K562 (cell line): Measurements from ENCODE around the gene PCSK5. TPM values are rescaled to one million over a fixed set of nuclear protein-coding genes. Genes with fewer than 3 reads are reported as not detected.

Experiments
- ATAC-seq: fragments of 200-7000 bp; cut with Tn5 transposase; 3 replicates; pipeline ENCODE4 v1.9.1; 2020; ENCODE audit warnings: moderate library complexity
- BruUV-seq: library from RNA; stranded (reverse); fragments of 400-500 nt; replicated peaks from 2 replicates; lab custom pipeline; 2021; lab: Mats Ljungman, UMichigan
- CTCF ChIA-PET: fragments of 300-600 bp; formaldehyde crosslinking; extraction: SDS; loops from one replicate; lab custom pipeline; 2021; ENCODE audit warnings: low intra/inter-chr PET ratio; lab: Yijun Ruan, JAX
- POLR2A ChIA-PET: fragments of 300-600, 350-650 bp; sonication (Branson Sonifier 250); formaldehyde crosslinking; extraction: SDS; loops from one replicate; lab custom pipeline; 2021; ENCODE audit warnings: antibody characterized with exemption, inconsistent platforms; lab: Yijun Ruan, JAX
- DNase-seq, 4 experiments: peaks; one replicate each; pipeline versions ENCODE4 v3.0.0 to v3.0.0-alpha.2; 2011 to 2018; ENCODE audit warnings: low spot score in 3 of 4, mixed read lengths in 3 of 4; ENCODE audit errors: extremely low read depth in 1 of 4
- FAIRE-seq: peaks from 2 replicates; lab custom pipeline; 2011; peaks lifted over from hg19 to GRCh38; lab: Jason Lieb, UNC
- H2AFZ ChIP-seq: 2 replicates; pipeline ENCODE4 v1.6.0; 2011; ENCODE audit warnings: low read depth, low read length, control low read depth, inconsistent platforms
- H3K27ac ChIP-seq: fragments of 200-600 bp; 3 replicates; pipeline ENCODE4 v1.8.0; 2011; ENCODE audit warnings: low read depth, mild to moderate bottlenecking, control low read depth, inconsistent platforms, low read length, moderate library complexity, mixed read lengths; ENCODE audit errors: extremely low read depth
- H3K27me3 ChIP-seq, 2 experiments: fragments of 300-600 bp in 1 of 2; 2 replicates in 1 of 2; 3 replicates in 1 of 2; pipeline versions ENCODE4 v1.6.0 to v1.8.0; 2011; ENCODE audit warnings: inconsistent platforms in 2 of 2, low read length in 2 of 2, mild to moderate bottlenecking in 1 of 2, mixed read lengths in 1 of 2, moderate library complexity in 1 of 2; ENCODE audit not compliant: control insufficient read depth in 2 of 2, insufficient read depth in 2 of 2
- H3K36me3 ChIP-seq: fragments of 300-600 bp; 3 replicates; pipeline ENCODE4 v1.8.0; 2011; ENCODE audit warnings: mild to moderate bottlenecking, low read length, inconsistent platforms; ENCODE audit not compliant: control insufficient read depth, insufficient read depth
- H3K4me1 ChIP-seq, 2 experiments: fragments of 200-600 bp in 1 of 2; replicated peaks in 1 of 2; 2 replicates in 1 of 2; 3 replicates in 1 of 2; pipeline versions ENCODE4 v1.5.1 to v1.8.0; 2011; ENCODE audit warnings: inconsistent platforms in 2 of 2, low read length in 2 of 2, mild to moderate bottlenecking in 1 of 2, mixed read lengths in 1 of 2, moderate library complexity in 1 of 2; ENCODE audit not compliant: control insufficient read depth in 2 of 2, insufficient read depth in 2 of 2
- H3K4me2 ChIP-seq: 2 replicates; pipeline ENCODE4 v1.6.1; 2011; ENCODE audit warnings: low read length, control low read depth, inconsistent platforms, mixed read lengths; ENCODE audit not compliant: insufficient read depth
- H3K4me3 ChIP-seq: fragments of 200-600 bp; sonication (generic), shearing (Covaris generic); 2 replicates; pipeline ENCODE4 v1.5.1; 2016; ENCODE audit warnings: control low read depth, inconsistent platforms
- H3K79me2 ChIP-seq: fragments of 200-600 bp; 3 replicates; pipeline ENCODE4 v1.8.0; 2011; ENCODE audit warnings: low read length, inconsistent platforms; ENCODE audit not compliant: control insufficient read depth, insufficient read depth
- H3K9ac ChIP-seq, 2 experiments: 2 replicates each; pipeline versions ENCODE4 v1.6.0 to v1.6.1; 2011; ENCODE audit warnings: low read depth in 2 of 2, low read length in 2 of 2, control low read depth in 1 of 2, inconsistent platforms in 1 of 2, mild to moderate bottlenecking in 1 of 2, mixed read lengths in 1 of 2; ENCODE audit not compliant: insufficient read depth in 1 of 2
- H3K9me1 ChIP-seq: one replicate; pipeline ENCODE4 v1.6.0; 2011; ENCODE audit warnings: inconsistent platforms, mild to moderate bottlenecking, low read length, moderate library complexity; ENCODE audit not compliant: control insufficient read depth, insufficient read depth
- H3K9me3 ChIP-seq: replicated peaks from 2 replicates; pipeline ENCODE4 v1.5.1; 2011; ENCODE audit warnings: low read depth, low read length, inconsistent platforms; ENCODE audit not compliant: control insufficient read depth, insufficient read depth
- H4K20me1 ChIP-seq: replicated peaks from 2 replicates; pipeline ENCODE4 v1.6.1; 2011; ENCODE audit warnings: low read length, inconsistent platforms, mixed read lengths; ENCODE audit not compliant: control insufficient read depth, insufficient read depth
- CBFA2T2 ChIP-seq: fragments of 450-650 bp; conservative IDR thresholded peaks from 2 replicates; pipeline ENCODE4 v1.6.1; 2017; ENCODE audit warnings: mild to moderate bottlenecking
- ETV6 ChIP-seq, 3 experiments: fragments of 150-350 bp in 1 of 3; sonication (generic) in 1 of 3; formaldehyde crosslinking in 1 of 3; IDR thresholded peaks; 2 replicates each; pipeline versions ENCODE4 v1.6.1 to v1.8.0; 2014 to 2022; ENCODE audit warnings: borderline replicate concordance in 2 of 3, low read depth in 2 of 3, antibody characterized with exemption in 1 of 3, low read length in 1 of 3, mild to moderate bottlenecking in 1 of 3, missing genetic modification reagents in 1 of 3
- MEIS2 ChIP-seq: fragments of 450-650 bp; IDR thresholded peaks from 2 replicates; pipeline ENCODE4 v1.6.1; 2014; ENCODE audit warnings: mild to moderate bottlenecking; ENCODE audit not compliant: partially characterized antibody
- ZNF217 ChIP-seq: sonication (generic); formaldehyde crosslinking; IDR thresholded peaks from 2 replicates; pipeline ENCODE4 v1.8.0; 2022; ENCODE audit warnings: mild to moderate bottlenecking, missing genetic modification reagents
- ZNF263 ChIP-seq: sonication (generic); formaldehyde crosslinking; IDR thresholded peaks from 2 replicates; pipeline ENCODE4 v1.8.0; 2022; ENCODE audit warnings: mild to moderate bottlenecking, missing genetic modification reagents, borderline replicate concordance
- WGBS: fragments of 100-300 bp; shearing (Covaris generic); methylation state at CpG from one replicate; pipeline ENCODE4 v1.1.6; 2016; ENCODE audit warnings: low coverage, mixed read lengths; ENCODE audit not compliant: insufficient coverage; ENCODE audit errors: missing lambda C conversion rate; 5-methylcytosine and 5-hydroxymethylcytosine counted together
- in situ Hi-C: fragments of 300-500 bp; cut with MboI; formaldehyde crosslinking; loops from 4 replicates; pipeline ENCODE4 v1.15.0; 2018; ENCODE audit warnings: inconsistent platforms, mixed read lengths
- intact Hi-C: fragments of 100-400 bp; cut with micrococcal nuclease; formaldehyde crosslinking; loops from 2 replicates; pipeline ENCODE4 v1.14.2; 2022
- polyA plus RNA-seq, 8 experiments: library from polyadenylated mRNA; depleted of rRNA in 4 of 8; stranded (reverse) in 5 of 8; unstranded in 3 of 8; fragments of >200 nt; fragmentation: Nextera tagmentation in 2 of 8; fragmentation: Illumina TruSeq in 1 of 8; extraction: Ambion mirVana in 2 of 8; extraction: Trizol in 1 of 8; gene quantifications; 2 replicates each; pipeline versions ENCODE4 v1.2.1 to v1.2.3, GENCODE V29; 2011 to 2014; ENCODE audit warnings: inconsistent platforms in 1 of 8, missing spikeins in 1 of 8
- total RNA-seq, 7 experiments: library from RNA; depleted of rRNA in 6 of 7; stranded (reverse); fragments of >200 nt in 6 of 7; fragmentation: Illumina TruSeq in 2 of 7; extraction: Trizol in 2 of 7; gene quantifications; 2 replicates each; pipeline versions ENCODE4 v1.2.1 to v1.2.3, GENCODE V29; 2011 to 2021; ENCODE audit warnings: low replicate concordance in 1 of 7
- TF ChIP-seq, protein P1 (sequence below): fragments of 450-650 bp; formaldehyde crosslinking; IDR thresholded peaks from 2 replicates; pipeline ENCODE4 v1.4.0; 2020; ENCODE audit warnings: mild to moderate bottlenecking, moderate library complexity
- TF ChIP-seq, protein P2 (sequence below): fragments of 250-450 bp; sonication (Bioruptor Pico); IDR thresholded peaks from 2 replicates; pipeline ENCODE4 v1.5.1; 2021; ENCODE audit warnings: mild to moderate bottlenecking
- TF ChIP-seq, protein P3 (sequence below): fragments of 450-650 bp; IDR thresholded peaks from 2 replicates; pipeline ENCODE4 v1.6.1; 2016; ENCODE audit warnings: mild to moderate bottlenecking, moderate library complexity

Gene PCSK5
- total and polyA plus RNA-seq, 9 of the 15 experiments (the other 6 are each of a cell fraction or from before 2014, with no cell fraction given) = not detected

DNA sequence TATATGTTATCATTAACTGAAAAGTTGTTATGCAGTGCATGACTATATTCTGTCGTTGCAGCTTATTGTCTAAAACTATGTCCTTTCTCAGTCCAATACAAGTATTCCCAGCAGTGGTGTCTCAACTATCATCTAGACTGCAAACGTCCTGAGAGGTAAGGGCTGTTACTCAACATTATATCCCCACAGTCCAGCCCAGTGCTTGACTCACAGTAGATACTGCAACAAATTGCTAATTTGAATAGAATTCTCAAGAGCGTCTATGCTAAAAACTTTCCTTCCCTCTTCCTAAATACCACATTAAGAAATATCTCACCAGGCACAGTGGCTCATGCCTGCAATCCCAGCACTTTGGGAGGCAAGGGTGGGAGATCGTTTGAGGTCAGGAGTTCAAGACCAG lies 37.7 kb upstream of the PCSK5 start:
- no peak for FAIRE-seq
- 0% methylated on average over 4 of the region's 4 CpGs for WGBS
- in situ Hi-C loops = no loop called here
- TF ChIP-seq, protein P1, sequence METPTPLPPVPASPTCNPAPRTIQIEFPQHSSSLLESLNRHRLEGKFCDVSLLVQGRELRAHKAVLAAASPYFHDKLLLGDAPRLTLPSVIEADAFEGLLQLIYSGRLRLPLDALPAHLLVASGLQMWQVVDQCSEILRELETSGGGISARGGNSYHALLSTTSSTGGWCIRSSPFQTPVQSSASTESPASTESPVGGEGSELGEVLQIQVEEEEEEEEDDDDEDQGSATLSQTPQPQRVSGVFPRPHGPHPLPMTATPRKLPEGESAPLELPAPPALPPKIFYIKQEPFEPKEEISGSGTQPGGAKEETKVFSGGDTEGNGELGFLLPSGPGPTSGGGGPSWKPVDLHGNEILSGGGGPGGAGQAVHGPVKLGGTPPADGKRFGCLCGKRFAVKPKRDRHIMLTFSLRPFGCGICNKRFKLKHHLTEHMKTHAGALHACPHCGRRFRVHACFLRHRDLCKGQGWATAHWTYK = no peak
- TF ChIP-seq, protein P2, sequence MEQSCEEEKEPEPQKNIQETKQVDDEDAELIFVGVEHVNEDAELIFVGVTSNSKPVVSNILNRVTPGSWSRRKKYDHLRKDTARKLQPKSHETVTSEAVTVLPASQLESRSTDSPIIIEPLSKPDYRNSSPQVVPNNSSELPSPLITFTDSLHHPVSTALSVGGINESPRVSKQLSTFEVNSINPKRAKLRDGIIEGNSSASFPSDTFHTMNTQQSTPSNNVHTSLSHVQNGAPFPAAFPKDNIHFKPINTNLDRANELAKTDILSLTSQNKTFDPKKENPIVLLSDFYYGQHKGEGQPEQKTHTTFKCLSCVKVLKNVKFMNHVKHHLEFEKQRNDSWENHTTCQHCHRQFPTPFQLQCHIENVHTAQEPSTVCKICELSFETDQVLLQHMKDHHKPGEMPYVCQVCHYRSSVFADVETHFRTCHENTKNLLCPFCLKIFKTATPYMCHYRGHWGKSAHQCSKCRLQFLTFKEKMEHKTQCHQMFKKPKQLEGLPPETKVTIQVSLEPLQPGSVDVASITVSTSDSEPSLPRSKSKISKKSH (CRISPR knock-in tag) = no peak
- TF ChIP-seq ZNF263 (CRISPR knock-in tag) (no peak), ZNF217 (CRISPR knock-in tag) (no peak), MEIS2 (no peak), CBFA2T2 (no peak), ETV6 (IDR thresholded peaks at IDR 0.05; ENCODE audit: borderline replicate concordance in 1 of 2, low read depth in 2 of 2, low read length in 1 of 2) (no peak), ETV6 (CRISPR knock-in tag; IDR thresholded peaks at IDR 0.05; ENCODE audit: borderline replicate concordance) (no peak)
- TF ChIP-seq, protein P3, sequence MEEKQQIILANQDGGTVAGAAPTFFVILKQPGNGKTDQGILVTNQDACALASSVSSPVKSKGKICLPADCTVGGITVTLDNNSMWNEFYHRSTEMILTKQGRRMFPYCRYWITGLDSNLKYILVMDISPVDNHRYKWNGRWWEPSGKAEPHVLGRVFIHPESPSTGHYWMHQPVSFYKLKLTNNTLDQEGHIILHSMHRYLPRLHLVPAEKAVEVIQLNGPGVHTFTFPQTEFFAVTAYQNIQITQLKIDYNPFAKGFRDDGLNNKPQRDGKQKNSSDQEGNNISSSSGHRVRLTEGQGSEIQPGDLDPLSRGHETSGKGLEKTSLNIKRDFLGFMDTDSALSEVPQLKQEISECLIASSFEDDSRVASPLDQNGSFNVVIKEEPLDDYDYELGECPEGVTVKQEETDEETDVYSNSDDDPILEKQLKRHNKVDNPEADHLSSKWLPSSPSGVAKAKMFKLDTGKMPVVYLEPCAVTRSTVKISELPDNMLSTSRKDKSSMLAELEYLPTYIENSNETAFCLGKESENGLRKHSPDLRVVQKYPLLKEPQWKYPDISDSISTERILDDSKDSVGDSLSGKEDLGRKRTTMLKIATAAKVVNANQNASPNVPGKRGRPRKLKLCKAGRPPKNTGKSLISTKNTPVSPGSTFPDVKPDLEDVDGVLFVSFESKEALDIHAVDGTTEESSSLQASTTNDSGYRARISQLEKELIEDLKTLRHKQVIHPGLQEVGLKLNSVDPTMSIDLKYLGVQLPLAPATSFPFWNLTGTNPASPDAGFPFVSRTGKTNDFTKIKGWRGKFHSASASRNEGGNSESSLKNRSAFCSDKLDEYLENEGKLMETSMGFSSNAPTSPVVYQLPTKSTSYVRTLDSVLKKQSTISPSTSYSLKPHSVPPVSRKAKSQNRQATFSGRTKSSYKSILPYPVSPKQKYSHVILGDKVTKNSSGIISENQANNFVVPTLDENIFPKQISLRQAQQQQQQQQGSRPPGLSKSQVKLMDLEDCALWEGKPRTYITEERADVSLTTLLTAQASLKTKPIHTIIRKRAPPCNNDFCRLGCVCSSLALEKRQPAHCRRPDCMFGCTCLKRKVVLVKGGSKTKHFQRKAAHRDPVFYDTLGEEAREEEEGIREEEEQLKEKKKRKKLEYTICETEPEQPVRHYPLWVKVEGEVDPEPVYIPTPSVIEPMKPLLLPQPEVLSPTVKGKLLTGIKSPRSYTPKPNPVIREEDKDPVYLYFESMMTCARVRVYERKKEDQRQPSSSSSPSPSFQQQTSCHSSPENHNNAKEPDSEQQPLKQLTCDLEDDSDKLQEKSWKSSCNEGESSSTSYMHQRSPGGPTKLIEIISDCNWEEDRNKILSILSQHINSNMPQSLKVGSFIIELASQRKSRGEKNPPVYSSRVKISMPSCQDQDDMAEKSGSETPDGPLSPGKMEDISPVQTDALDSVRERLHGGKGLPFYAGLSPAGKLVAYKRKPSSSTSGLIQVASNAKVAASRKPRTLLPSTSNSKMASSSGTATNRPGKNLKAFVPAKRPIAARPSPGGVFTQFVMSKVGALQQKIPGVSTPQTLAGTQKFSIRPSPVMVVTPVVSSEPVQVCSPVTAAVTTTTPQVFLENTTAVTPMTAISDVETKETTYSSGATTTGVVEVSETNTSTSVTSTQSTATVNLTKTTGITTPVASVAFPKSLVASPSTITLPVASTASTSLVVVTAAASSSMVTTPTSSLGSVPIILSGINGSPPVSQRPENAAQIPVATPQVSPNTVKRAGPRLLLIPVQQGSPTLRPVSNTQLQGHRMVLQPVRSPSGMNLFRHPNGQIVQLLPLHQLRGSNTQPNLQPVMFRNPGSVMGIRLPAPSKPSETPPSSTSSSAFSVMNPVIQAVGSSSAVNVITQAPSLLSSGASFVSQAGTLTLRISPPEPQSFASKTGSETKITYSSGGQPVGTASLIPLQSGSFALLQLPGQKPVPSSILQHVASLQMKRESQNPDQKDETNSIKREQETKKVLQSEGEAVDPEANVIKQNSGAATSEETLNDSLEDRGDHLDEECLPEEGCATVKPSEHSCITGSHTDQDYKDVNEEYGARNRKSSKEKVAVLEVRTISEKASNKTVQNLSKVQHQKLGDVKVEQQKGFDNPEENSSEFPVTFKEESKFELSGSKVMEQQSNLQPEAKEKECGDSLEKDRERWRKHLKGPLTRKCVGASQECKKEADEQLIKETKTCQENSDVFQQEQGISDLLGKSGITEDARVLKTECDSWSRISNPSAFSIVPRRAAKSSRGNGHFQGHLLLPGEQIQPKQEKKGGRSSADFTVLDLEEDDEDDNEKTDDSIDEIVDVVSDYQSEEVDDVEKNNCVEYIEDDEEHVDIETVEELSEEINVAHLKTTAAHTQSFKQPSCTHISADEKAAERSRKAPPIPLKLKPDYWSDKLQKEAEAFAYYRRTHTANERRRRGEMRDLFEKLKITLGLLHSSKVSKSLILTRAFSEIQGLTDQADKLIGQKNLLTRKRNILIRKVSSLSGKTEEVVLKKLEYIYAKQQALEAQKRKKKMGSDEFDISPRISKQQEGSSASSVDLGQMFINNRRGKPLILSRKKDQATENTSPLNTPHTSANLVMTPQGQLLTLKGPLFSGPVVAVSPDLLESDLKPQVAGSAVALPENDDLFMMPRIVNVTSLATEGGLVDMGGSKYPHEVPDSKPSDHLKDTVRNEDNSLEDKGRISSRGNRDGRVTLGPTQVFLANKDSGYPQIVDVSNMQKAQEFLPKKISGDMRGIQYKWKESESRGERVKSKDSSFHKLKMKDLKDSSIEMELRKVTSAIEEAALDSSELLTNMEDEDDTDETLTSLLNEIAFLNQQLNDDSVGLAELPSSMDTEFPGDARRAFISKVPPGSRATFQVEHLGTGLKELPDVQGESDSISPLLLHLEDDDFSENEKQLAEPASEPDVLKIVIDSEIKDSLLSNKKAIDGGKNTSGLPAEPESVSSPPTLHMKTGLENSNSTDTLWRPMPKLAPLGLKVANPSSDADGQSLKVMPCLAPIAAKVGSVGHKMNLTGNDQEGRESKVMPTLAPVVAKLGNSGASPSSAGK = no peak

More for the DNA sequence above, 37.7 kb upstream of the PCSK5 start:
- ATAC-seq = no peak
- Histone ChIP-seq H3K4me2 (no peak overlapping the region), H3K4me1 (no peaks in the 10 kb centered on the region; a peak in 1 of 5 replicates), H3K79me2 (no peaks in the 10 kb centered on the region), H3K9me1 (no peaks in the 10 kb centered on the region), H3K27ac (no peak overlapping the region), H3K27me3 (no peaks in the 10 kb centered on the region), H2AFZ (no peak overlapping the region), H3K9me3 (no peaks in the 10 kb centered on the region), H3K4me3 (no peak overlapping the region), H4K20me1 (no peaks in the 10 kb centered on the region), H3K36me3 (no peaks in the 10 kb centered on the region), H3K9ac (no peak overlapping the region)
- no peak for DNase-seq
- CTCF ChIA-PET = interaction anchor here (0.6 kb wide), 1 partner anchor 451 kb away, joined by 3 read pairs; no protein-coding TSS in a partner anchor
- POLR2A ChIA-PET = no interaction called here
- no TSS peak for BruUV-seq
- intact Hi-C loops = no loop called here
